MM.1S (cell line): ENCODE measurements around the gene RAB27B.

Experiments used
- EZH2 ChIP-seq: fragments of 300-600 bp; sonication (generic); optimal IDR thresholded peaks from 2 replicates; pipeline ENCODE3; 2017; ENCODE audit warnings: low read depth, mild to moderate bottlenecking, antibody characterized with exemption, low read length, mixed read lengths
- TF ChIP-seq, protein P1 (sequence below): fragments of 300-600 bp; sonication (generic); IDR thresholded peaks from 2 replicates; pipeline ENCODE4 v1.5.1; 2016; ENCODE audit warnings: antibody characterized with exemption, low read length, mixed read lengths

DNA sequence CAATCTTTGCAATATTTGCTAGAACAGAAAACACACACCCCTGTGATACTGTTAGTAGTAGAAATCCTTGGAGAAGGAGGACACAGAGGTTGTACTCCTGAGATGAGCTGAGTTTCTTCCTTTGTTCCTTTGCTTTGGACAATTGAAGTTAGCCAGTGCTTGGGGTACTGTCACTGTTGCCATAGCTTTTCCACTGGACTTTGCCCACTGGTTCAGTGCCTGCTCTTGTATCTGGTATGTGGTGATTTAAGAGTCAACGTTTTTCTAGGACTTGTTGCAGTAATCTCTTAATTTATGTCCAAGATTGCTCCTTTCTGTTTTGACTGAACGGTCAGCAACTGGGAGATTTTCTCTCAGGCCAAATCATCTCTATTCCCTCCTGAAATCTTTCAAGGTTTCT lies 26.1 kb upstream of the RAB27B start:
- no peak for TF ChIP-seq EZH2
- TF ChIP-seq, protein P1, sequence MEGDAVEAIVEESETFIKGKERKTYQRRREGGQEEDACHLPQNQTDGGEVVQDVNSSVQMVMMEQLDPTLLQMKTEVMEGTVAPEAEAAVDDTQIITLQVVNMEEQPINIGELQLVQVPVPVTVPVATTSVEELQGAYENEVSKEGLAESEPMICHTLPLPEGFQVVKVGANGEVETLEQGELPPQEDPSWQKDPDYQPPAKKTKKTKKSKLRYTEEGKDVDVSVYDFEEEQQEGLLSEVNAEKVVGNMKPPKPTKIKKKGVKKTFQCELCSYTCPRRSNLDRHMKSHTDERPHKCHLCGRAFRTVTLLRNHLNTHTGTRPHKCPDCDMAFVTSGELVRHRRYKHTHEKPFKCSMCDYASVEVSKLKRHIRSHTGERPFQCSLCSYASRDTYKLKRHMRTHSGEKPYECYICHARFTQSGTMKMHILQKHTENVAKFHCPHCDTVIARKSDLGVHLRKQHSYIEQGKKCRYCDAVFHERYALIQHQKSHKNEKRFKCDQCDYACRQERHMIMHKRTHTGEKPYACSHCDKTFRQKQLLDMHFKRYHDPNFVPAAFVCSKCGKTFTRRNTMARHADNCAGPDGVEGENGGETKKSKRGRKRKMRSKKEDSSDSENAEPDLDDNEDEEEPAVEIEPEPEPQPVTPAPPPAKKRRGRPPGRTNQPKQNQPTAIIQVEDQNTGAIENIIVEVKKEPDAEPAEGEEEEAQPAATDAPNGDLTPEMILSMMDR: no peak
